Mesothelial cell of epicardium (in vitro differentiated cells): Measurements from ENCODE around the gene BCAS1. TPM values are rescaled to one million over a fixed set of nuclear protein-coding genes. Genes with fewer than 3 reads are reported as not detected.

Source experiments
- DNase-seq, 2 experiments: peaks; one replicate each; pipeline ENCODE4 v3.0.0; 2021; ENCODE audit warnings: low spot score in 2 of 2; ENCODE audit not compliant: unreplicated experiment in 2 of 2
- H3K27ac Mint-ChIP-seq: 2 replicates; pipeline ENCODE4 v1.8.0; 2021; ENCODE audit warnings: mixed read lengths
- H3K27me3 Mint-ChIP-seq: 2 replicates; pipeline ENCODE4 v1.8.0; 2021; ENCODE audit warnings: low read depth, mixed read lengths
- H3K36me3 Mint-ChIP-seq: 2 replicates; pipeline ENCODE4 v1.8.0; 2021; ENCODE audit warnings: mixed read lengths
- H3K4me1 Mint-ChIP-seq: 2 replicates; pipeline ENCODE4 v1.8.0; 2021; ENCODE audit warnings: mixed read lengths
- H3K4me3 Mint-ChIP-seq: 2 replicates; pipeline ENCODE4 v1.8.0; 2021; ENCODE audit warnings: mild to moderate bottlenecking, moderate library complexity, mixed read lengths
- H3K9me3 Mint-ChIP-seq: 2 replicates; pipeline ENCODE4 v1.8.0; 2021; ENCODE audit warnings: mixed read lengths
- total RNA-seq: library from RNA; stranded (reverse); gene quantifications from 3 replicates; pipeline ENCODE4 v1.2.1, GENCODE V29; 2021
- TF ChIP-seq, protein P1 (sequence below): fragments of 200-600 bp; sonication (generic); IDR thresholded peaks from one replicate; pipeline ENCODE4 v1.5.0; 2021; ENCODE audit warnings: antibody characterized with exemption; ENCODE audit not compliant: unreplicated experiment

BCAS1 gene
- total RNA-seq, 1 donor from 2014 or later = 0.20 TPM

DNA sequence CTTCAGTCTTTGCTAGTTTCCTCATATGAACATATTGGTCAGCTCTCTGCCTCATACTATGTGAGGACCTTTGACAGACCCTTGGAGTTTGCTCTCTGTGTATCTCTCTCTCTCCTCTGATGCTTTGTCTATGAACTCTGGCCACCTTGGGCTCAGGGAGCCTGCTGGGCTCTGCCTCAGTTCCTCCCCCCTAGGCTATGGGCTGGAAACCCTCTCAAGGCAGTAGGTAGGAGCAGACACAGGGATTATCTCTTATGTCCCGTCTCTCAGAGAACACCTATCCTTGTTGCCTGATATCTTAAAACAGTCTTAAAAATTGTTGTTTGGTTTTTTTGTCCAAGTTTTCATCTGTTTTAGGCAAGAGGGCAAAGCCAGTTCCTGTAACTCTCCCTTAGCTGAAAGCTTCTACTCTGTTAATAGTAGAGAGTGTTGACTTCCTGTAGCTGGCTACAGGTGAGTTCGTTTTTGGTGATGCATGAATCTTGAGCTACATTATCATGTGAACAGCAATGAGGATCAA, 68.3 kb downstream of the BCAS1 start:
- Mint-ChIP-seq H3K36me3 (no peaks in the 10 kb centered on the region), H3K27ac (no peak overlapping the region), H3K4me3 (no peak overlapping the region), H3K27me3 (peaks cover 25% of the 10 kb centered on the region), H3K9me3 (peaks cover 27% of the 10 kb centered on the region), H3K4me1 (no peaks in the 10 kb centered on the region)
- no peak for DNase-seq
- TF ChIP-seq, protein P1, sequence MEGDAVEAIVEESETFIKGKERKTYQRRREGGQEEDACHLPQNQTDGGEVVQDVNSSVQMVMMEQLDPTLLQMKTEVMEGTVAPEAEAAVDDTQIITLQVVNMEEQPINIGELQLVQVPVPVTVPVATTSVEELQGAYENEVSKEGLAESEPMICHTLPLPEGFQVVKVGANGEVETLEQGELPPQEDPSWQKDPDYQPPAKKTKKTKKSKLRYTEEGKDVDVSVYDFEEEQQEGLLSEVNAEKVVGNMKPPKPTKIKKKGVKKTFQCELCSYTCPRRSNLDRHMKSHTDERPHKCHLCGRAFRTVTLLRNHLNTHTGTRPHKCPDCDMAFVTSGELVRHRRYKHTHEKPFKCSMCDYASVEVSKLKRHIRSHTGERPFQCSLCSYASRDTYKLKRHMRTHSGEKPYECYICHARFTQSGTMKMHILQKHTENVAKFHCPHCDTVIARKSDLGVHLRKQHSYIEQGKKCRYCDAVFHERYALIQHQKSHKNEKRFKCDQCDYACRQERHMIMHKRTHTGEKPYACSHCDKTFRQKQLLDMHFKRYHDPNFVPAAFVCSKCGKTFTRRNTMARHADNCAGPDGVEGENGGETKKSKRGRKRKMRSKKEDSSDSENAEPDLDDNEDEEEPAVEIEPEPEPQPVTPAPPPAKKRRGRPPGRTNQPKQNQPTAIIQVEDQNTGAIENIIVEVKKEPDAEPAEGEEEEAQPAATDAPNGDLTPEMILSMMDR = no peak

DNA sequence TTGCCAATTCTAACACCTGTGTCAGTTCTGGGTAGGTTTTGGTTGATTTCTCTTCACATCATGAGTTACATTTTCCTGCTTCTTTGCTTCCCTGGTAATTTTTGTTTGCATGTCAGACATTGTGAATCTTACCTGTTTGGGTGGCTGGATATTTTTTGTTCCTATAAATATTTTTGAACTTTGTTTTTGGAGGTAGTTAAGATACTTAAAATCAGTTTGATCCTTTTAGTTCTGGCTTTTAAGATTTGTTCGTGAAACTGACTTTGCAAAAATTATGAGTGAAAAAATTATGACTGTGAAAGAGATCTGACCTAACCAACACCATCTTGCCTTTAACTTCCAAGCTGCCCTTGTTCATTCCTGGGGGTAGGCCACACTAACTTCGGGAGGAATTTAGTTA, 69.5 kb downstream of the BCAS1 start:
- no peak overlapping the region for H3K27ac Mint-ChIP-seq
- no peaks in the 10 kb centered on the region for H3K4me1 Mint-ChIP-seq

DNA sequence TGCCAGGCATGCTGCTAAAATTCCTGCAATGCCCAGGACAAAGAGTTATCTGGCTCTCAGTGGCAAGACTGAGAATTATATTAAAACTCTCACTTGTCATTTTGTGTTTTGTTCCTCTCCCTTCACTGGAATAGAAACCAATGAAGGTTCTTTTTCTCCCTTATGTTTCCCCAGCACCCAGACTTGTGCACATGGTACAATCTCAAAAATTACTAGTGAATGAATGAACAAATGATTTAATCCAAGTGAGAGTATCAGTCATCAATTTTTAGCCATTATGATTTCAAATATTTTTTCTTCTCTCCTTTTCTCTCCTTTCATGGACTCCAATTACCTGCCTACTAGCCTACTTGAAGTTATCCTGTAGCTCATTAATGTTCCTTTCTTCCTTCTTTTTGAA, 70.1 kb downstream of the BCAS1 start:
- TF ChIP-seq, protein P1 = no peak
- Mint-ChIP-seq H3K27ac (no peak overlapping the region), H3K4me3 (no peak overlapping the region), H3K4me1 (no peaks in the 10 kb centered on the region), H3K9me3 (peaks cover 27% of the 10 kb centered on the region), H3K36me3 (no peaks in the 10 kb centered on the region), H3K27me3 (peaks cover 20% of the 10 kb centered on the region)
- no peak for DNase-seq

More for the DNA sequence above, 69.5 kb downstream of the BCAS1 start:
- Mint-ChIP-seq H3K36me3 (no peaks in the 10 kb centered on the region), H3K9me3 (peaks cover 27% of the 10 kb centered on the region), H3K27me3 (peaks cover 24% of the 10 kb centered on the region), H3K4me3 (no peak overlapping the region)
- TF ChIP-seq, protein P1 = no peak
- no peak for DNase-seq

DNA sequence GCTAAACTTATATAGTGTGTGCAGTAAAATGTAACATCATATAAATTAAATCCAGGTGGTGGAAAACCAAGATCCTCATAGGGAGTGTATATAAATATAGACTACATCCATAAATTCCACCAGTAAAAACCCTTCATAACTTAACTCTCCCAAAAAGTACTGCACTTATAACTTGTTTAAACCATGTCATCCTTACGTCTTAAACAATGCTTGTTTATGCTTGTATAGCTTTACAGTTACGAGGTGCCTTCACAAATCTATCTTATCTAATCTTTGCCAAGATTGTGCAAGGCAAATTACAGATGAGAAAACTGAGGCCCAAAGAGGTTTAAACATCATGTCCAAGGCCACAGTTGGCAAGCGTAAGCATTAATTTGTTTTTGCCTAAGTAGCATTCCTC, 71.3 kb downstream of the BCAS1 start:
- Mint-ChIP-seq H3K36me3 (no peaks in the 10 kb centered on the region), H3K27ac (no peak overlapping the region), H3K4me3 (no peak overlapping the region), H3K4me1 (no peaks in the 10 kb centered on the region), H3K9me3 (peaks cover 27% of the 10 kb centered on the region), H3K27me3 (peaks cover 16% of the 10 kb centered on the region)
- no peak for DNase-seq
- TF ChIP-seq, protein P1 = no peak

DNA sequence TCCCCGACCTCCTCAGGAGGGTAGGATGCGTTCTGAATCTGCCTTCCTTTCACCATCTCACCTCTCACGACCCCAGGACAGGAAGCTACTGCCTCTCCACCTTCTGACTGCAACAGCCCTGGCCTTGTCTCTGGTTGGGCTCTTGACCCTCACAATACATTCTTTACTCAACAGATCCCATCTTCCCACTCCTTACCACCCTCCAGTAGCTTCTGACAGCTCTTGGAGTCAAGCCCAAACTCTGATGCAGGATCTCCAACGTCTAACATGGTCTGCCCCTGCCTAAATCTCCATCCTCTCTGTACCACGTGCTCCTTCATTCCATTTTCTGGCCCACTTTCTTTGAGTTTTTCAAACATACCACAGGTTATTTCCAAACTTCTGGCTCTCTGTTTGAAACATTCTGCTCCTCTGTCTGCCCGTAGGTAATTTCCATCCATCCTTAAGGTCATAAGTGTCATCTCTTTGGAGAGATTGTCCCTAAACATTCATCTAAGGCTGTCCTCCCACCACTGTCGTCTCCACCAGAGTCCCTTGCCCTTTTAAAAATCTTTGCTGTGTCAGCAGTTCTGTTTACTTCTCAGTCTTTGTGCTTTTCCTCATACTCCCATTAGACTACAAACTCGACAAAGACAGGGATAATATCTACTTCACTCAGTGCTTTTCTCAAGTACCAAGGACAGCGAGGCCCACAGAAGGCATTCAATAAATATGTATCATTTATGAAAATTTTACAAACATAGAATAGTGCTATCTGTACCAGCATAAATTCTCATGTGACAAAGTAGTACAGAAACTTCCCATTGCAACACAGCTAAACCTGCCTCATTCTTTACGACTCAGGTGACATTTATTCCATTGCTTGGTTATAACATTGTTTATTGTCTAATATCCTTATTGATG, 73.6 kb downstream of the BCAS1 start:
- peaks cover 24% of the 10 kb centered on the region for H3K27me3 Mint-ChIP-seq

More for the DNA sequence above, 73.6 kb downstream of the BCAS1 start:
- TF ChIP-seq, protein P1 = no peak
- Mint-ChIP-seq H3K4me1 (no peaks in the 10 kb centered on the region), H3K9me3 (peaks cover 18% of the 10 kb centered on the region), H3K36me3 (no peaks in the 10 kb centered on the region), H3K4me3 (no peak overlapping the region), H3K27ac (no peak overlapping the region)
- no peak for DNase-seq
